Measurements from ENCODE around the gene SLPI.

Gene SLPI

GRCh38 chr20:45269754-45270270 is 15.4 kb upstream of the SLPI start:
- DNase-seq (ENCODE audit: low read depth) = no peak

DNA sequence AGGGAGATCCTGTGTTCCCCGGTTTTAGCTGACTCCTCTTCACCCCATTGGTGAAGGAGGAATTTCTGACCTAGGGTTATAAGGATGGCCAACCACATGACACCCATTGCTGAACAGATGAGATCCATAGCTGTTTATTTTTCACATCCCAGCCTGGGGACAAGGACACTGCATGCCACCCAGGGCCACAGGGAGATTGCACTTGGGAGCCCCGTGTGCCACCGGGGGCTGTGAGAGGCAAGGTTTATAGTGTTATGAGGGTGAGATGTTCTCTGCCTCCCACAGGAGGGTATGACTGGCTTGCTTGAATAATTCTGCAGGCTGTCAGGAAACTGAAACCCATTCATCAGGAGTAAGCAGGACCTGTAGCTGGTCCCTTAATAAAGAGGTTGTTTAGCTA is 14.7 kb upstream of the SLPI start:
- no peak for DNase-seq (ENCODE audit: low read depth)

DNA sequence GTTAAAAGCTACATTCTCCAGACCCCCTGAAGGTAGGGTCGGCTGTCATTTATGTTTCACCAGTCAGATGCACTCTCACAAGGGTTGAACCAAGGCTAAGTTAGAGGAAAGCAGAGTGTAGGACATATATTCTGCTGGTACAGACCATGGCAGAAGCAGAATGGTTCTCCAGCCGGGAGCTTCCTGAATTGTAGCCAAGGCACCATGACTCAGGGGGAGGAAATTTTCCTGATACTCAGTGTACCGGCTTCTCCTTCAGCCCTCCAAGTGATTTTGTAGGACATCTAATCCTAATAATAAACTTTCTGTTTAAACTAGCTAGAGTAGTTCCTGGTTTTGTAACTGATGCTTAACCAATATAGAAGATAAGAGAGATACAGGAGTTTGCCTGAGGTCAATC is 14.2 kb upstream of the SLPI start:
- no peak for DNase-seq (ENCODE audit: low read depth)

DNA sequence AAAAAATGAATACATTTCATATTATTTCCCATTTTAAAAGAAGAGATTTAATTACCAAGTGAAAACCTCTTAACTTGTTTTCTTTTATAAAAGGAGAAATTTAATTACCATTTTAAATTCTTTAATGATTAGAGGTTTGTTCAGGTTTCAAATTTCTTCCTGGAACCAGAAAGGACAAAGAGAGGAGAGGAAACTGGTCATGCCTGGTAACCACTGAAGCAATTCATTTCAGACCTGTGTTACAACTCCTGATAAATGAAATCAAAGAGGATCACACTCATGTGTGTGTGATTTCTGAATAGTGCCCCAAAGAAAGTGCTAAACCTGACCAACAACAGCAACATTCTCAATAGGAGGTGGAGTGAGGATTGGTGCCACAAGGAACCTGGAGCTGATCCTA is 12.6 kb upstream of the SLPI start:
- DNase-seq (ENCODE audit: low read depth) = no peak

GRCh38 chr20:45263556-45264266 is 9.3 kb upstream of the SLPI start:
- DNase-seq (ENCODE audit: low read depth) = no peak

GRCh38 chr20:45258664-45259063 is 4.3 kb upstream of the SLPI start:
- DNase-seq (ENCODE audit: low read depth) = no peak

DNA sequence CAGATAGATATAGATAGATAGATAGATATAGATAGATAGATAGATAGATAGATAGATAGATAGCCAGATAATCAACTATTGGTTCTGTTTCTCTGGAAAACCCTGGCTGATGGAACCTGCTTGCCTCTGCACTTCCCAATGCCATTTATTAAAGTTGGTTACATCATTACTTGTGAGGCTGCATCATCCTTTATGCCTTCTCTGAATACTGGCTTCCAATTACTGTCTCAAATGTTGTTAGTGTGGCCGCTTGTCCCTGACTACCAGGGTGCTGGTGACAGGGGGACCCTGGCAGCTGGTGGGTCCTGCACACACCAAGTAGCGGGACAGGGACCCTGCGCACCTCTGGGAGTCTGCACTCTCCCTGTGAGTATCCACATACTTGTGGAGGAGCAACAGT is 3.9 kb upstream of the SLPI start:
- no peak for DNase-seq (ENCODE audit: low read depth)

DNA sequence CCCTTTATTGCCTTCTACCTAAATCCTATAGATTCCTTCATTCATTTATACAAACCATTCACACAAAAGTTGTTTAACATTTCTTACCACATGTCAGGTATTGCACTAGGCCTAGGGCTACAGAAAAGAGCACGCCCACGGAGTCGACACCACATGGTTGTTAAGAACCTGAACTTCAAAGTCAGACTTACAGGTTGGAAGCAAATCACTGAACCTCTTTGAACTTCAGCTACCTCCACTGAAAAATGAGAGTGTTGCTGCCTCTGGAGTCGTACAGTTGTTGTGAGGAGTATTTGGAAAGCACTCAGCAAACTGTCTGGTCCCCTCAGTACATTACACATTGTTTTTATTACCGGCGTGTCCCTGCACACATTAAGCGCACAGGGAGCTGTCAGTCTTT is 3.3 kb upstream of the SLPI start:
- DNase-seq (ENCODE audit: low read depth) = no peak

DNA sequence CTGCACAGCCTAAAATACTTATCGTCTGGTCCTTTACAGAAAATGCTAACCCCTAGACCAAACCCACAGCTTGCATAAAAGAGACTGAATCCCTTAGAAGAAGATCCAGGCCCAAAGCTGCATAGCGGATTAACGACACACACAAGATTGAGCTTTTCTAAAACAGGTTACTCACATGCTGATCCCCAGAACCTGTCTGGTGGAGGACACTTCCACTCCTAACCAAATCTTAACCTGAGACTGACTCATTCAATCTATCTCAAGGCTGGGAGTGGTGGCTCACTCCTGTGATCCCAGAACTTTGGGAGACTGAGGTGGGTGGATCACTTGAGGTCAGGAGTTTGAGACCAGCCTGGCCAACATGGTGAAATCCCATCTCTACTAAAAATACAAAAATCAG is 2.8 kb upstream of the SLPI start:
- no peak for DNase-seq (ENCODE audit: low read depth)

DNA sequence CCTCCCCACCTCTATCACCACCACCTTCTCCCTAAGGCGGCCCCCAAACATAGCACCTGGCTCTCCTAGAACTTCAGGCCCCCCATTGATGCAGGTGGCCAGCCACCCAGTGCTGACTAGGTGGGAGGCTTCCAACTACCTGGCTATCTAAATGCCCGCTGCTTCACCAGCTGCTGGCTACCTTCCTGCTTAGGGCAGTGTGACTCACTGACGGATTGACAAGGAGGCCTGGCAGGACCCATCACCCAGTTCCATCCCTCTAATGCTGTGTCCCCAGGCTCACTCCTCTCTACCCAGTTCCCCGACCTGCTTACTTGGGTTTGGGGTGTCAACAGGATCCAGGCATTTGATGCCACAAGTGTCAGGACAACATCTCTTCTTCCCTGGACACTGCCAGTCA is 1.1 kb downstream of the SLPI start:
- DNase-seq (ENCODE audit: low read depth) = no peak

DNA sequence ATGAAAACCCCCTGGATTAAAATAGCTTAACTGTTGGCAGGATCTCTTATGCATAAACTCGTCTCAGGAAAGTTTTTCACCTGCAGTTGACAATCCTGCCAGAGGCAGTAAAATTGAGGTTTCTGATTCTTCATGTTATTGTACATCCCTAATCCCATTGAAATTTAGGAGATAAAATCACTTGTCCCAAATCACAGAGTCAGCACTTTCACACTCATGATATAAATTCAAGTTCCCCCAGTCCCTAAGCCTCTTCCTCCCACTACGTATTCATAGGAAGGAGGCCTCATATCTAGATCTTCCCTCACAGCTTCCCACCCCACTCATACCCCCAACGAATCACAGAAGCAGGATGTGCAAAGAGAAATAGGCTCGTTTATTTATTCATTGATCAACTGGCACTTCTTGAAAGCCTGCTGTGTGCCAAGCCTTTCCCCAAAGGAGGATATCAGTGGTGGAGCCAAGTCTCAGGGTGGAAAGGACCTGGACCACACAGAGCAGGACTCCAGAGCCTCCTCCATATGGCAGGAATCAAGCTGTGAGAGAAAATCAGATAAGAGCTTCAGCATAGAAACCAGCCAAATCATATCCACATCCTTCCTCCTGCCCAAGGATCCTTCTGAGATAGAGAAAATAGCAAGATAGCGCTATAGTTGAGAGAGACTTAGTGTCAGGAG is 2.3 kb downstream of the SLPI start:
- DNase-seq (ENCODE audit: low read depth) = no peak

GRCh38 chr20:45248609-45249008 is 5.8 kb downstream of the SLPI start:
- DNase-seq (ENCODE audit: low read depth) = no peak

DNA sequence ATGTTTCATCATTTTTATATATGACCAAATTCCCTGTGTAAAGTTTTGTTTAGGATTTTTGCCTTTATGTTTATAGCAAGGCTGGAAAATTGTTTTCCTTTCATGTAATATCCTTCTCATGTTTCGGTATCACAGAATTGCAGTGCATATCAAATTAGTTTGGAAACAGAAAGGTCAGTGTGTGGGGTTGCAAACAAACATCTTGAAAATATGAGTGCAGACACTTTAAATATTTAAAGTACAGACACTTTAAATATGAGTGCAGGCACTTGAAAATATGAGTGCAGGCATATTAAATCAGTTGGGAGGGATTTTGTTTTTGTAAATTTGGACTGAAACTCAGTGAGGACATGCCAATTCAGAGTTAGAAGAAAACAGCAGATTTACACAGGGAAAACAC is 6.5 kb downstream of the SLPI start:
- no peak for DNase-seq (ENCODE audit: low read depth)

- no peak for DNase-seq (ENCODE audit: low read depth)
Measured at GRCh38 chr20:45246109-45246508, 8.3 kb downstream of the SLPI start.

DNA sequence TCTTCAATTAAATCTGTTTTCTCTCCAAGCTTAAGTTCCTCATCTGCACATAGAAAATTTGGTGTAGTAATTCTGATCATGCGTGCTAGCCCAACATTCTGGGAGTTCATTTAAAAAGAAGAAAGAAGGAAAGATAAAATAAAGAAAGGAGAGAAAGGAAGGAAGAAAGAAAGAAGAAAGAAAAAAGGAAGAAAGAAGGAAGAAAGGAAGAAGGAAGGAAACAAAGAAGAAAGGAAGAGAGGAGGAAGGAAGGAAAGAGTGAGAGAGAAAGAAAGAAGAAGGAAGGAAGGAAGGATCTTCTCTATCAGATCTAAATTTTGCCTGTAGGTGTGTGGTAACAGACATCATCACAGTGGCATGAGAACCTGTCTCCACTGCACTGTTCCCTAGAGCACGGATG is 16.2 kb downstream of the SLPI start:
- no peak for DNase-seq (ENCODE audit: low read depth)

DNA sequence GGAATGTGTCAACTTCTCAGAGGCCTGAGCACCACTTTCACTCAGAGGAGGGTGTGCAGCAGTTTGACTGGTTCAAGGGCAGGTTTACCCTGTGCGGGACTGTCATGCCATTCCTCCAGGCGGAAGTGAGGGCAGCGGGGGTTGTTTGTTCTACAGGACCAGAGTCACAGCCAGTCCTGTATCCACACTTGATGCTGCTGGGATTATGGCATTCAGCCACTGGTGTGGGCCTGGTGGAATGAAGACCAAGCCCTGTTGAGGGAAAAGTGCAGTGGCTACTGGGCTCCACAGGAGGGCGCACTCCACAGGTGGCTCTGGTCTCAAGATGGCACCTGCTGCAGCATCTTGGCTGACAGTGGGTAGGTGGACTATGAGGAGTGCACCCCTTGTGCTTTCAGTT is 18.4 kb downstream of the SLPI start:
- DNase-seq (ENCODE audit: low read depth) = no peak

GRCh38 chr20:45230631-45231030 is 23.7 kb downstream of the SLPI start:
- DNase-seq (ENCODE audit: low read depth) = no peak

GRCh38 chr20:45229264-45230056 is 24.9 kb downstream of the SLPI start:
- DNase-seq (ENCODE audit: low read depth) = peak; percentile 19

DNA sequence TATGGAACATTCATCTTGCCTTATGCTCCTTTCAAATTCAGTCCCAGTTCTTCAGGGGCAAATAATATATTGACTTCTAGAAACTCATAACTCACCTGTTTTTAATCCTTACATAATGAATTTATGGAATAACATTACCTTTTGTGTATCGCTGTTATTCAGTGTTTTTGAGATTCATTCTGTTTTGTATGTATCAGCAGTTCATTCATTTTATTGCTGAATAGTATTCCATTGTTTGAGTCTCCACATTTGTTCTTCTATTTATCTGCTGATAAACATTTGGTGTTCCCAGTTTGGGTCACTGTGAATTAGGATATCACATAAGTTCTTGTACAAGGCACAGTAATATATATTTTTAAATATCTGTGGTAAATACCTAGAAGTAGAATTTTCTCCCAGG is 28.1 kb downstream of the SLPI start:
- DNase-seq (ENCODE audit: low read depth) = no peak

DNA sequence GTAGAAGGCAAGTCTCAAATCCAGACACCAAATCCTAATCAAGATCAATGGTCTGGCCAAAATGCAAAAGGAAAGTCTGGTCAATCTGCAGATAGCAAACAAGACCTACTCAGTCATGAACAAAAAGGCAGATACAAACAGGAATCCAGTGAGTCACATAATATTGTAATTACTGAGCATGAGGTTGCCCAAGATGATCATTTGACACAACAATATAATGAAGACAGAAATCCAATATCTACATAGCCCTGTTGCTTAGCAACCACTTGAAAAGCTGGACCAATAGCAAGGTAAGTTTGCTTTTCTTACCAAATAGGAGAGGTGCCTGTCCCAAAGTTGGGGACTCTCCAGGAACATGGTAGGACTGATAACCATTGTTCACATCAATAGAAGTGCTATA is 31.2 kb downstream of the SLPI start:
- no peak for DNase-seq (ENCODE audit: low read depth)

- no peak for DNase-seq (ENCODE audit: low read depth)
Measured at GRCh38 chr20:45221076-45221475, 33.3 kb downstream of the SLPI start, which contains the start of gene SEMG2. Gene SEMG2, plus strand, starts transcription at chr20:45221373. Its CDS starts 17 bp downstream, at chr20:45221390.

- no peak for DNase-seq (ENCODE audit: low read depth)
Measured at GRCh38 chr20:45218636-45219035, 35.7 kb downstream of the SLPI start.

DNA sequence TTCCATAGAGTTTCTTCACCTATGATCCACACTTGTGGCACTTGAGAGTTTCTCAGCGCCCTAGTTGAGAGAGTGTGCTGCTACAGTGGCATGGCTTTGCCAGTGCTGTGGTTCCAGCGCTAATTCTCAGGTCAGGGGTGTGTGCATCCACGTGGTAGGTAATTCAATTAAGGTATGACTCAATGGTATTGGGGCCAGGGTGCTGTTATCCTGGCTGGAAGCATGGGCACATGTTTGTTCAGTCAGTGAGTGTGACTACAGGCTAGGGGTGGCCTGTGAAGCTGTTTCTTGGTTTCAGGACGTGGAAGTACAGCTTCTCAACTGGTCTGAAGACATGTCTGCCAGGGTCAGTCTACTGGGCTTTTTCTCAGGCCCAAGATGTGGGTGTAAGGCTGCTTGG is 36.2 kb downstream of the SLPI start:
- DNase-seq (ENCODE audit: low read depth) = no peak

Measured in stimulated activated CD8-positive, alpha-beta memory T cell treated with anti-CD3 and anti-CD28 coated beads, Interleukin-15, amount 100 ng/mL, for 24 hours (primary cell).